Kidney (tissue), 14 donors: ENCODE results near the gene TRIM63. TPM values are rescaled to one million over a fixed set of nuclear protein-coding genes. Genes with fewer than 3 reads are reported as not detected.

Source experiments
- DNase-seq, 5 donors: peaks; one replicate each; pipeline ENCODE4 v3.0.0-alpha.2; 2013 to 2020
- FAIRE-seq: peaks from 2 replicates; lab custom pipeline; 2012; peaks lifted over from hg19 to GRCh38; lab: Jason Lieb, UNC
- H3K27ac ChIP-seq, 2 donors: one replicate each; pipeline ENCODE4 v1.7.0; 2013; ENCODE audit warnings: low read depth in 2 of 2, low read length in 2 of 2, inconsistent platforms in 1 of 2
- H3K27me3 ChIP-seq: one replicate; pipeline ENCODE4 v1.7.1; 2013; ENCODE audit warnings: low read length, inconsistent platforms; ENCODE audit not compliant: control insufficient read depth, insufficient read depth
- H3K36me3 ChIP-seq, 3 donors: one replicate each; pipeline versions ENCODE4 v1.7.0 to v1.7.1; 2013; ENCODE audit warnings: low read length in 3 of 3, control low read depth in 1 of 3, inconsistent platforms in 1 of 3; ENCODE audit not compliant: insufficient read depth in 3 of 3, control insufficient read depth in 2 of 3
- H3K4me1 ChIP-seq, 3 donors: one replicate each; pipeline versions ENCODE4 v1.7.0 to v1.7.1; 2013; ENCODE audit warnings: low read length in 3 of 3, inconsistent platforms in 1 of 3, low read depth in 1 of 3; ENCODE audit not compliant: control insufficient read depth in 2 of 3, insufficient read depth in 2 of 3
- H3K4me3 ChIP-seq, 3 donors: one replicate each; pipeline versions ENCODE4 v1.7.0 to v1.8.1; 2013; ENCODE audit warnings: low read length in 3 of 3, control low read depth in 1 of 3, inconsistent platforms in 1 of 3
- H3K9ac ChIP-seq, 3 donors: one replicate each; pipeline versions ENCODE4 v1.7.0 to v1.7.1; 2013; ENCODE audit warnings: low read length in 3 of 3, control low read depth in 1 of 3, inconsistent platforms in 1 of 3
- H3K9me3 ChIP-seq, 3 donors: one replicate each; pipeline versions ENCODE4 v1.7.0 to v1.7.1; 2013; ENCODE audit warnings: low read length in 3 of 3, control low read depth in 1 of 3, inconsistent platforms in 1 of 3; ENCODE audit not compliant: control insufficient read depth in 2 of 3, insufficient read depth in 1 of 3
- CTCF ChIP-seq: IDR thresholded peaks from 3 replicates; pipeline ENCODE4 v1.5.1; 2012; ENCODE audit warnings: mild to moderate bottlenecking, moderate library complexity, borderline replicate concordance; ENCODE audit not compliant: insufficient read depth; ENCODE audit errors: extremely low read depth
- intact Hi-C: fragments of 100-400 bp; cut with DNase I; formaldehyde crosslinking; loops from one replicate; pipeline ENCODE4 v1.11.1; 2022
- polyA plus RNA-seq: library from polyadenylated mRNA; stranded (reverse); fragments of 350-450 nt; fragmentation: Illumina TruSeq; extraction: RNeasy Lipid Tissue Mini Kit (QIAGEN cat#74804); gene quantifications from one replicate; pipeline ENCODE4 v1.2.3, GENCODE V29; 2014; ENCODE audit warnings: low read depth, low replicate concordance; ENCODE audit not compliant: insufficient read depth
- total RNA-seq: library from RNA; stranded (reverse); fragmentation: NEBNext Ultra II Directional; extraction: Animal tissue kit (Norgen Biotek cat#: 25700); gene quantifications from one replicate; pipeline ENCODE4 v1.2.1, GENCODE V29; 2021
- donor health status: control.
- donor health status: control.
- donor health status: control.
- donor health status: control.
- donor health status: control.
- donor health status: DM: yes; HTN: yes; CAD: no.
- donor health status: Normal renal cell carcinoma (clear cell type).

The TRIM63 gene
- total and polyA plus RNA-seq, 2 donors from 2014 or later: 0.82 to 3.3 TPM

- no peak overlapping the region for H3K27ac ChIP-seq
- H3K4me3 ChIP-seq: no peak overlapping the region
- H3K36me3 ChIP-seq: no peaks in the 10 kb centered on the region
- intact Hi-C loops: no loop called here
- H3K9me3 ChIP-seq: no peaks in the 10 kb centered on the region
- TF ChIP-seq CTCF: no peak
- FAIRE-seq (no peak), DNase-seq (peak in 3 of 5 donors; percentile 35 to 53 (median 40))
- H3K27me3 ChIP-seq: no peaks in the 10 kb centered on the region
- H3K4me1 ChIP-seq: no peaks in the 10 kb centered on the region
- H3K9ac ChIP-seq: no peak overlapping the region
These were observed 47.1 kb downstream of the TRIM63 start for GRCh38 chr1:26020330-26020768.

- no peak for TF ChIP-seq CTCF
- intact Hi-C loops: no loop called here
These were observed 47.7 kb downstream of the TRIM63 start for GRCh38 chr1:26019641-26020315.

GRCh38 chr1:26017606-26018005 is 49.8 kb downstream of the TRIM63 start:
- Histone ChIP-seq H3K27me3 (no peaks in the 10 kb centered on the region), H3K9me3 (no peaks in the 10 kb centered on the region), H3K27ac (no peak overlapping the region), H3K9ac (no peak overlapping the region), H3K4me3 (no peak overlapping the region), H3K4me1 (no peaks in the 10 kb centered on the region), H3K36me3 (no peaks in the 10 kb centered on the region)
- intact Hi-C loops: no loop called here
- no peak for DNase-seq
- FAIRE-seq: no peak
- no peak for TF ChIP-seq CTCF

More at GRCh38 chr1:26019641-26020315, 47.7 kb downstream of the TRIM63 start:
- Histone ChIP-seq H3K36me3 (no peaks in the 10 kb centered on the region), H3K27me3 (no peaks in the 10 kb centered on the region), H3K9me3 (no peaks in the 10 kb centered on the region), H3K4me3 (no peak overlapping the region), H3K4me1 (no peaks in the 10 kb centered on the region), H3K27ac (no peak overlapping the region), H3K9ac (no peak overlapping the region)
- DNase-seq (no peak), FAIRE-seq (no peak)
